Activated naive CD8-positive, alpha-beta T cell treated with anti-CD3 and anti-CD28 coated beads, Interleukin-2, amount 50 U/mL, for 16 hours (primary cell): ENCODE results near the gene TXNDC5.
"Not testable (repeated sequence)": the region's sequence is repeated elsewhere in the genome, so short reads cannot be mapped to it uniquely, and the experiment has no call there.

Experiments used
- DNase-seq: peaks from one replicate; pipeline ENCODE4 v3.0.0-alpha.2; 2020; ENCODE audit warnings: low read depth, low spot score

TXNDC5 gene

DNA sequence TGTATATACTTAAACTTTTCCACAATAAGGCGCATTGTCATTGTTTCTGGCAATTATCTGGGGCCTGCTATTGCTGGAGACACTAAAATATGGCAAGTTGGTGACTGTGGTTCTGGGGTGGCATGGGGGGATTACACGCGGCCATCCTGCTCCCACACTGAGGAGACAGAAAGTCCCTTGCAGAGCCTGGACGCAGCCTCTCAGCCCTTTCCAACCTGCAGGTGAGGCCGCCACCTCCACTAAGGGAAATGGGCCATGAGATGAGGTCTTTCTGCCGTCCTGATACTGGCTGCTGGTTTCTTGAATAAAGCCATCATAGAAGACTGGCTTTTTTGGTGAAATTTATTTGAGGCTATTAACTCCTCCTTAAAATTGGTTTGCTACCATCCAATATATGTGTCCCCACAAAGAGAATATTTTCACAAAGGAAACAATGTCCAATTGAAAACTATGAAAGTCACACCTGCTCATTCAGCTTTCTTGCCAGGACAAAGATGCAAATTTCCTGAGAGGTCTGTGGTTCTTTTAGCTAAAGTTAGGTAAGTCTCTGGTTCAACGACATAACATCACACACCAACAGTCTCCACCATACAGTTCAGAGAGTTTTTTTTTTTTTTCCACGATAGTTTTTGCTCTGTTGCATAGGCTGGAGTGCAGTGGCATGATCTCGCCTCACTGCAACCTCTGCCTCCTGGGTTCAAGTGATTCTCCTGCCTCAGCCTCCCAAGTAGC lies 13.0 kb downstream of the TXNDC5 start:
- no peak for DNase-seq

GRCh38 chr6:7896465-7896987 lies 14.1 kb downstream of the TXNDC5 start:
- DNase-seq, result no peak

GRCh38 chr6:7895125-7895423 lies 15.5 kb downstream of the TXNDC5 start:
- DNase-seq, result no peak

- DNase-seq, result no peak
Observed at GRCh38 chr6:7894262-7895124, 16.1 kb downstream of the TXNDC5 start.

GRCh38 chr6:7893342-7893741 lies 17.2 kb downstream of the TXNDC5 start:
- no peak for DNase-seq

DNA sequence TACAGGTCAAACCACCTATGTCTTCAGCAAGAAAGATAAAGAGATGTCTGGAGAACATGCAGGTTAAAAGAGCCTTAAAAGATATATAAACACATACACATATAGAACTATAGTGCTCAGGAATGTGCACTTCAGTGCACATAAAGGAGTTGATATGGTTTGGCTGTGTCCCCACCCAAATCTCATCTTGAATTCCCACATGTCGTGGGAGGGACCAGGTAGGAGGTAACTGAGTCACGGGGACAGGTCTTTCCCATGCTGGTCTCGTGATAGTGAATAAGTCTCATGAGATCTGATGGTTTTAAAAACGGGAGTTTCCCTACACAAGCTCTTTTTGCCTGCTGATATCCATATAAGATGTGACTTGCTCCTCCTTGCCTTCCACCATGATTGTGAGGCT lies 18.2 kb downstream of the TXNDC5 start:
- not testable (repeated sequence) for DNase-seq

DNA sequence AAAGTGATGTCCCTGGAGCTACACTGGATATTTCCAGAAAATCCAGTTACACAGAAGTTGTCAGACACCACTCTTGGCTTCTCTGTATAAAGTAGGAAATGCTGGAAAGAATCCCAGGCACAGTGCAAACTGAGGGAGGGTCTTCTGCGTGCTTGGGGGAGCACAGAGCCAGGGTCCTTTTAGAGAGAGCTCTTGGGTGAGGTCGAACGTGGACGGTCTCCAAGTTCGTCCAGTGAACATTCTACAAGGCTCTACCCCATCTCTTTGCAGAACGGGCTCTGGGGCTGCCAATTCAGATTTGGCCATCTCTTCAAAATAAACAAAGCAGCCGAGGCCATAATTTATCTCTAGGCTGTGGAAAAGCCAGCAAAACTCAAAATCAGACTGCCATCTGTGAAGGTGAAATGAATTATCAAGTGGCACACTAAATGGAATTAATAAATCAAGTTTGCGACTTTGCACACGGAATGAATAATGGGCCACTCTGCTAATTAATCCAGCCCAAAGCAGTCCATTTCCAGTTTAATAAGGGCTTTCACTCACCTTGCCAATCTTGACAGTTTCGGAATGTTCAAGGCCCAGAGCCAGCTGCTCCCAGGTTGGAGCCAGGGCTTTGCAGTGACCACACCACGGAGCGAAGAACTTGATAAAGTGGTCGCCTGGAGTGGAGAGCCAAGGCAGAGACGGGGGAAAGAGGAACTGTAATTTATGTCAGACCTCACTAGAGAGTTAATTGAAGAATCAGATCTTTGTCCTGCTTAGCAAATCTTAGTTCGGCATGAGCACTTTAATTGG lies 19.3 kb downstream of the TXNDC5 start:
- DNase-seq, result no peak

DNA sequence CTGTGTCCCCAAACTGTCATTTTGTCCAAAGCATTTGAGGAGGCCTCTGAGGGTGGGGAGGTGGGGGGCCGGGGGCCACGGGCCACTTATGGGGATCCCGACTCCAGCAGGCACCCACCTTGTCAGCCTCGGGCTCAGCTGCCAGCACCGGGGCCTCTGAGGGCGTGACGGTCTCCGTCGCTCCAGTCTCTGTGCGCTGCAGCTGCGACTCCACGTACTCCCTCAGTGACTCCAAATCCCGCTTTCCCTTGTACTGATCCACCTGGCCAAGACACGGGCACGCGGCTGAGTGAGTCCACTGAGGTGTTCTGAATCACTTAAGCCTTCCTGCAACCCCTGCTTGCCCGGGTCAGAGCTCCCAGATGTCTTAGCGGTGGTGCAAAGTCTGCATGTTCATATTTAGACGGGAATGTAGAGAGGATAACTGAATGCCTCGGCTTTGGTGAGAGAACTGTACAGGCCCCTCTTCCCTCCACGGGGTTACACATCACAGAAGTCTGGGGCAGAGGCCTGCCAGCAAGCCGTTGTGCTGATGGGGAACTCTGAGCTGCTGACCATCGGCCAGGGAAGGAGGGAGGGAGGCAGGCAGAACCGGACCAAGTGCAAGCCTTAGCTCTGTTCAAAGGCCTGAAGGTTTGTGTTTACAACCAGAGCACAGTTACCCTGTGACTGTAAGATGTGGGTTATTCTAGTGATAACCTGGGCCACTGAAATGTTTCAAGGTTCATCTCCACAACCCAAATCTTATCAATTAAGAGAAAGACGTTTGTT lies 21.8 kb downstream of the TXNDC5 start:
- DNase-seq, result no peak

DNA sequence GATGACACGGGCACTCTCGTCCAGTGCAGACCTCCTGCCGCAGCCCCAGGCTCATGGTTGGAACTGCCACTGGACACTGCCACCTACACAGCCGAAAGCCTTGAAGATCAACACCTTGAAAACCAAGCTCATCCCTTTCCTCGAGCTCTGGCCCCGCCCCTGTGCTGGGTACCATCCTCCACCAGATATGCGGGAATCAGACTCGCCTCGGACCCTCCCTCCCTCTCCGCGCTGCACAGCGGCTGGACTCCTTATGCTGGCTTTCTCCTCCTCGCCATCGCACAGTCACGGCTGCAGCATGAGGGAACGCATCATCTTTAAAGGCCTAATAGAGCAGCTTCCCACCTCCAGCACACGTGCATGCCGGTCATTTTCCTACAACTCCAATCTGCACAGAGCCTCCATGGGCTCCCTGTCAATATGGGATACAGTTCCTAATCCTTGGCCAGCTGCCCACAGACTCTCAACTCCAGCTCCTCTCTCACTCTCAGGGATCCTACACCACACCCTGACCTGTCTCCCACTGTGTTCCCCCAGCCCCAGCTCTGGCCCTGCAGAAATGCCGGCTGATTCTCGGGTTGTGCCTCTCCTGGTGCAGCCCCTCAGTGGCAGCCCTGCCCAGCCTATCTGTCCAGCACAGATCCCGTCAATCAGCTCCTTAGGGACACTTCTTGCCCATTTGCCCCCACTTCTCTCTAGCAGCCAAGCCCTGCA lies 23.2 kb downstream of the TXNDC5 start:
- no peak for DNase-seq

DNA sequence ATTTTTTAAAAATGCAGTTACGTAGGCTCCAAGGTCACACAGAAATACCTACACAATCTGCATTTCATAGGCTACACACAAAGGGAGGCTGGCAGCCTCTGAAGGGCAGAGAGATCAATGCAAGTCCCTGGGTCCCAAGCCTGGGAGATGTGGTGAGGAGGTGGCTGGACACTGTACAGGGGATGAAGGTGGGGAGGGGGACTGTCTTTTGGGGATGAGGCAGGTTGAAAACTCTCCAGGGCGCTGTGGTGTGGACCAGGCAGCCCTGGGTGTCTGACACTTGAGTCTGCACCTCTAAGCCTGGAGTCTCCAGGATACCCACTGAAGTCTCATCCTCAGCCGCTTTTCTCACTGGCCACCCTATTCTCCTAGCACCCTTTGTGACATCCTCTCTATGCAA lies 24.5 kb downstream of the TXNDC5 start:
- DNase-seq, result no peak

DNA sequence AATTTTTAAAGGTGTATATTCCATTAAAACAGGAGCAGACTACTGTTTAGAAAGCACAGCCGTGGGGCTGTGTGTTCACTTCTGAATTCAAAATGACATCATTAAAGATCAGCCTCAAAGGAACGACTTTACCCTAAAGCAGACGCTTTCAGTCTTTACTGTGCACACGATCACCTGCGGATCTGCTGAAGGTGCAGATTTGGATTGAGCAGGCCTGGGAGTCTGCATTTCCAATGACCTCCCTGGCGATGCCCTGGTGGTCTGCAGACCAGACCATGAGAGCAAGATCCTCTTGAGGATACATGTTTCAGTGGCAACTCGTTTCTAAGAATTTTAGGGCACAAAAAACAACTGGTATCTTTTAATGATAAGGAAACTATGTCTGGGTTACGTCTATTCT lies 27.2 kb downstream of the TXNDC5 start:
- DNase-seq, result no peak

GRCh38 chr6:7882505-7883257 lies 27.9 kb downstream of the TXNDC5 start:
- DNase-seq, result no peak

- no peak for DNase-seq
Observed at GRCh38 chr6:7881765-7882500, 28.7 kb downstream of the TXNDC5 start.

DNA sequence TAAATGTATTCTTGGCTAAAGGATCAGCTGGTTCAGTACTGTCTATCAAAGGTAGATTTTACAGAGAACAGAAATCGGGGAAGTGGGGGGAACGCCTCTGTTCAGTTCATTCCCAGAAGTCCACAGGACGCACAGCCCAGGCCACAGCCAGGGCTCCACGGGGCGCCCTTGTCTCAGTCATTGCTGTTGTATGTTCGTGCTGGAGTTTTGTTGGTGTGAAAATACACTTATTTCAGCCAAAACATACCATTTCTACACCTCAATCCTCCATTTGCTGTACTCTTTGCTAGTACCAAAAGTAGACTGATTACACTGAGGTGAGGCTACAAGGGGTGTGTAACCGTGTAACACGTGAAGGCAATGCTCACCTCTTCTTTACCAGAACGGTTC lies 29.9 kb downstream of the TXNDC5 start:
- DNase-seq, result no peak

DNA sequence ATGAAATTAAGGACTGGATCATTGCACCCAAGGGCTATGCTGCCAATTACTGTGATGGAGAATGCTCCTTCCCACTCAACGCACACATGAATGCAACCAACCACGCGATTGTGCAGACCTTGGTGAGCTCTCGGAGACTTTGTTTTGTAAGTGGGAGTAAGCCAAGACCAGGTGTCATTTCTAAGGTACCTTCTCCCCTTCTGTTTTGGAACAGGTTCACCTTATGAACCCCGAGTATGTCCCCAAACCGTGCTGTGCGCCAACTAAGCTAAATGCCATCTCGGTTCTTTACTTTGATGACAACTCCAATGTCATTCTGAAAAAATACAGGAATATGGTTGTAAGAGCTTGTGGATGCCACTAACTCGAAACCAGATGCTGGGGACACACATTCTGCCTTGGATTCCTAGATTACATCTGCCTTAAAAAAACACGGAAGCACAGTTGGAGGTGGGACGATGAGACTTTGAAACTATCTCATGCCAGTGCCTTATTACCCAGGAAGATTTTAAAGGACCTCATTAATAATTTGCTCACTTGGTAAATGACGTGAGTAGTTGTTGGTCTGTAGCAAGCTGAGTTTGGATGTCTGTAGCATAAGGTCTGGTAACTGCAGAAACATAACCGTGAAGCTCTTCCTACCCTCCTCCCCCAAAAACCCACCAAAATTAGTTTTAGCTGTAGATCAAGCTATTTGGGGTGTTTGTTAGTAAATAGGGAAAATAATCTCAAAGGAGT lies 30.4 kb downstream of the TXNDC5 start:
- no peak for DNase-seq

GRCh38 chr6:7879579-7879978 lies 31.0 kb downstream of the TXNDC5 start:
- no peak for DNase-seq

DNA sequence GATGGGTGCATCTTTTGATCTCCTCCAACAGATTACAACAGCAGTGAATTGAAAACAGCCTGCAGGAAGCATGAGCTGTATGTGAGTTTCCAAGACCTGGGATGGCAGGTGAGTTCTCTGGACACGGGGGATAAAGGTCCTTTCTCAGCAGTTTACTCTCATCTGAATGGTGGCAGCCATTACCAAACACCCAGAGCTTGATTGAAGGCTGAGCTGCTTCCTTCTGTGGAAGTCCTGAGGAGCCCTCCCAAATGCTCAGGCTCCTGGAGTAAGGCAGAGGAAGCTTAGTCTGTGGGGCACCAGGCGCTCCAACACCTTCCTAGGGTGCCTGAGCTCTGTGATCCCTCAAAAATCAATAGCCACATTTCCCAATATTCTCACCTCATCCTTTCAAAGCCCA lies 31.5 kb downstream of the TXNDC5 start:
- DNase-seq, result no peak

DNA sequence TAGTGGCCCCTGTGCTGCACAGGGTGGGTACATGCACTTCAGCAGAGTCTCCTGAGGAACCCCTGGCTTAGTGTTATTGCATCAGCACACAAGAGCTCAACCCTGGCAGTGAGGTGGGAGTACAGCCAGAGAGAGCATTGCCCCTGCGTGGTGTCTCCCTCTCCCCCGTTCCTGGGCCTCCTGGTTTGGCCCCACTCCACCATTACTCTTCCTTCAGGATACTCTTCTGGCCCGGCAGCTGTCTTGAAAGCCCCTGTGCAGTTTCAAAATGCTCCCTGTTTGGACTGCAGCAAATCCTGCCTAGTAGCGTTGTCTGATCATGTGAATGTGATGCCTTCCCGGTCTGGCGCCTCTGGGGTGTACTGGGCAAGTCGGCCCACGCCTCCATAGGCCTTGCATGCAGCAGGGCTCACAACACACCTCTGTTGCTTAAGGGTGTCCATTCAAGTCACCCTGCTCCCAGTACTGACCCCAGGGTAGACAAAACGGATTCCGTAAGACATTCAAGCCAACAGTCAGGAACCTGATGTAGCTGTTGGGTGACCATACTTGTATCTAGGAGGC lies 32.1 kb downstream of the TXNDC5 start:
- no peak for DNase-seq
